Endothelial cell (in vitro differentiated cells): Measurements from ENCODE around the gene CTNNA2. TPM values are rescaled to one million over a fixed set of nuclear protein-coding genes. Genes with fewer than 3 reads are reported as not detected.

Experiments used
- DNase-seq: peaks from one replicate; pipeline ENCODE4 v3.0.0; 2021; ENCODE audit warnings: low spot score
- H3K27ac Mint-ChIP-seq: one replicate; pipeline ENCODE4 v1.8.0; 2021; ENCODE audit warnings: mixed read lengths, inconsistent platforms; ENCODE audit not compliant: unreplicated experiment
- H3K27me3 Mint-ChIP-seq: one replicate; pipeline ENCODE4 v1.8.0; 2021; ENCODE audit warnings: mild to moderate bottlenecking, moderate library complexity, mixed read lengths, inconsistent platforms; ENCODE audit not compliant: unreplicated experiment
- H3K36me3 Mint-ChIP-seq: one replicate; pipeline ENCODE4 v1.8.0; 2021; ENCODE audit warnings: mild to moderate bottlenecking, low read depth, mixed read lengths, inconsistent platforms; ENCODE audit not compliant: unreplicated experiment
- H3K4me1 Mint-ChIP-seq: one replicate; pipeline ENCODE4 v1.8.0; 2021; ENCODE audit warnings: mild to moderate bottlenecking, mixed read lengths, inconsistent platforms; ENCODE audit not compliant: unreplicated experiment
- H3K4me3 Mint-ChIP-seq: one replicate; pipeline ENCODE4 v1.8.0; 2021; ENCODE audit warnings: mild to moderate bottlenecking, mixed read lengths, inconsistent platforms; ENCODE audit not compliant: unreplicated experiment
- H3K9me3 Mint-ChIP-seq: one replicate; pipeline ENCODE4 v1.8.0; 2021; ENCODE audit warnings: mixed read lengths, inconsistent platforms; ENCODE audit not compliant: unreplicated experiment
- total RNA-seq: library from RNA; stranded (reverse); fragmentation: NEBNext Ultra II Directional; extraction: Animal tissue kit (Norgen Biotek cat#: 25700); gene quantifications from one replicate; pipeline ENCODE4 v1.2.1, GENCODE V29; 2021; ENCODE audit not compliant: unreplicated experiment
- TF ChIP-seq, protein P1 (sequence below): fragments of 200-600 bp; sonication (generic); IDR thresholded peaks from one replicate; pipeline ENCODE4 v1.5.0; 2021; ENCODE audit warnings: antibody characterized with exemption; ENCODE audit not compliant: unreplicated experiment

The CTNNA2 gene
- total RNA-seq, 1 donor from 2014 or later: 4.7 TPM

DNA sequence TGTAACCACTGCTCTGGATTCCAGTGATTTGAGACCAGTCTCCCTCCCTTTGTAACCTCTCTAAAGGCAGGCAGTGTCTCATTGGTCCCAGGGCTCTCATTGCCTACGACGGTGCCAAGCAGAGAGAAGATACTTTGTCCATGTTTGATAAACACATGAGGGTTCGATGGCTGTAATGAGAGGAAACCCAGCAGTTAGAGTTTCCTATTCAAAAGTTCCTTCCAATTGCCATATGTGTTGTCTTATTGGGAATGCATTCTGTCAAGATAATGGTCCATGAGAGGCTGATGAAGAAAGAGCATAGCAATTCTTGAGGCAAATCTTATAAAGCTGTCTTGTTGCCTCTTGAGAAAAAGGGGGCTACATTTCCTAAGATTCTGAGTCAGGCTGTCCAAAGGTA, 499.2 kb downstream of the CTNNA2 start:
- Mint-ChIP-seq H3K27ac (no peak overlapping the region), H3K4me3 (no peak overlapping the region), H3K36me3 (no peaks in the 10 kb centered on the region), H3K4me1 (no peaks in the 10 kb centered on the region), H3K9me3 (no peaks in the 10 kb centered on the region), H3K27me3 (no peaks in the 10 kb centered on the region)
- no peak for DNase-seq
- TF ChIP-seq, protein P1, sequence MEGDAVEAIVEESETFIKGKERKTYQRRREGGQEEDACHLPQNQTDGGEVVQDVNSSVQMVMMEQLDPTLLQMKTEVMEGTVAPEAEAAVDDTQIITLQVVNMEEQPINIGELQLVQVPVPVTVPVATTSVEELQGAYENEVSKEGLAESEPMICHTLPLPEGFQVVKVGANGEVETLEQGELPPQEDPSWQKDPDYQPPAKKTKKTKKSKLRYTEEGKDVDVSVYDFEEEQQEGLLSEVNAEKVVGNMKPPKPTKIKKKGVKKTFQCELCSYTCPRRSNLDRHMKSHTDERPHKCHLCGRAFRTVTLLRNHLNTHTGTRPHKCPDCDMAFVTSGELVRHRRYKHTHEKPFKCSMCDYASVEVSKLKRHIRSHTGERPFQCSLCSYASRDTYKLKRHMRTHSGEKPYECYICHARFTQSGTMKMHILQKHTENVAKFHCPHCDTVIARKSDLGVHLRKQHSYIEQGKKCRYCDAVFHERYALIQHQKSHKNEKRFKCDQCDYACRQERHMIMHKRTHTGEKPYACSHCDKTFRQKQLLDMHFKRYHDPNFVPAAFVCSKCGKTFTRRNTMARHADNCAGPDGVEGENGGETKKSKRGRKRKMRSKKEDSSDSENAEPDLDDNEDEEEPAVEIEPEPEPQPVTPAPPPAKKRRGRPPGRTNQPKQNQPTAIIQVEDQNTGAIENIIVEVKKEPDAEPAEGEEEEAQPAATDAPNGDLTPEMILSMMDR: no peak

DNA sequence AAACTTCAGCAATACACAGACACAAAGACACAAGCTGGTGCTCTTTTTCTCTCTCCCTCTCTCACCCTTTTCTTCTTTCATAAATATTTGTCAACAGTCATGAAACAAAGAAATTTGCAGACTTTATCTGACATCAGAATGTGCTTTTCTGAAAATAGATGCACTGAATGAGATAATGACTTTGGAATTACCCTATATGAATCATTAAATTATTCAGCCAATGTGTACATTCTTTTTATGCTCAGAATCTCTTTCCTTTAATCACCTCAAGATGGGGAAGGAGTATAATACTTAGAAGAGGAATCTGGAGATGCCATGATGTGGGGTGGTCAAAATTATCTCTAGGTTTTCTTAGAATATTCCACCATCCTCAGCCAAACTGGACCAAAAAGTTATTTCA, 501.8 kb downstream of the CTNNA2 start:
- TF ChIP-seq, protein P1: no peak
- DNase-seq: no peak
- H3K9me3 Mint-ChIP-seq: no peaks in the 10 kb centered on the region
- H3K27me3 Mint-ChIP-seq: no peaks in the 10 kb centered on the region
- no peaks in the 10 kb centered on the region for H3K36me3 Mint-ChIP-seq
- H3K4me1 Mint-ChIP-seq: no peaks in the 10 kb centered on the region
- no peak overlapping the region for H3K4me3 Mint-ChIP-seq
- no peak overlapping the region for H3K27ac Mint-ChIP-seq

DNA sequence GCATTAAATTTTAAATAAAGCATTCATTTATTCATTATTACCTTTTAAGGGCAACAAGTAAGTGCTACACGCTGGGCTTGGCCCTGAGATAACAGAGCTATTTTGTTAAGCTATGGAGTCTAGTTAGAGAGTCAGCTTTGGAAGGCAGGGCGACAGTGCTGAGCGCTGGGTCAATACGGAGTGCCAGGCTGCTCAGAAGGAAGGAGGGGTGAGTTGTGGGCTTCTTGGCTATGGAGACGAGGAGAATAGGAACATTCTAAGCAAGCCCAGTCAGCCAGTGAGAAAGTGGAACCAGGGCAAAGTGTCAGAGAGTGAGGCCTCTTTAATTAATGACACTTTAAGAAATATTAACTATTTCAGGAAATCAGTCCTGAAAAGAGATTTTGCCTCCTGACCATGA, 503.3 kb downstream of the CTNNA2 start:
- no peak for DNase-seq
- H3K27me3 Mint-ChIP-seq: no peaks in the 10 kb centered on the region
- H3K36me3 Mint-ChIP-seq: no peaks in the 10 kb centered on the region
- no peaks in the 10 kb centered on the region for H3K4me1 Mint-ChIP-seq
- no peak overlapping the region for H3K4me3 Mint-ChIP-seq
- H3K9me3 Mint-ChIP-seq: no peaks in the 10 kb centered on the region
- H3K27ac Mint-ChIP-seq: no peak overlapping the region
- TF ChIP-seq, protein P1: no peak

DNA sequence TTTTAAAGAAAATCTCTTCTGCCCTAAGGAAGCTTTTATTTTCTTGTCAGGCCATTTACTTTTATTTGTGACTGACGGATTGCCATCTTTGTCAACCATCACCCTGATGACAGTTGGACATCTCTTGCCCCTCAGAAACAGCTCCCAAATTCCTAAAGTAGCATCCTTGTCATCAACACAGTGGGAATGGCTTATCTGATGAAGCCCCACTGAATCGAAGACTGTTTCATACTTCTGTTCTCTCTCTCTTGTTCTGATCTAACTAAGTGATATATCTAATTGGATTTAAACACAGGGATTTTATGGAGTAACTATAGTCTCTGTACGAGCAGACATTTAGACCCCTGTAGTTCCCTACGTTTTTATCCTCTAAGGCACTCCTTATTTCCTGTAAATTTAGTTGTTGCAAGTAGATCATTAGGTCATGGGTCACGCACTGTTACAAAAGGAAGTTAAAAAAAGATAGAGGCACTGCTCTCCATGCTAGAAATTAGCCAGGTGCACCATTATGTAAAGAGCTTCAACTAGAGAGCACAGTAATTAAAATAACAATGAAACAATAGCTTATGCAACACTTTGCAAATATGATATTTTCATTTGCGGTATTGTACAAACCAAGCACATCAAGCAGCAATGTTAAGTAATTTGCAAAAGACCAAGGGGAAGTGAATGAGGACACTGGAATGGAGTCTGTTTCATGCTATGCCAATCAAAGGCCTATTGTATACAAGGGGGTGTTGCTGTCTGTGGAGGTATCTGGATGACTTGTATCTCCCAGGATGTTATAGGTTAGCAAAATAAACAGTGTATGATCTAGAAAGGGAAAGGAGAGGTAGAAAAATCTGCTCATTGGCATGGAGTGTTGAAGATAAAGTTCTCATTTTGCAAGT, 507.0 kb downstream of the CTNNA2 start:
- Mint-ChIP-seq H3K27me3 (no peaks in the 10 kb centered on the region), H3K27ac (no peak overlapping the region), H3K4me1 (no peaks in the 10 kb centered on the region), H3K9me3 (no peaks in the 10 kb centered on the region), H3K36me3 (no peaks in the 10 kb centered on the region), H3K4me3 (no peak overlapping the region)
- TF ChIP-seq, protein P1: no peak
- DNase-seq: no peak

DNA sequence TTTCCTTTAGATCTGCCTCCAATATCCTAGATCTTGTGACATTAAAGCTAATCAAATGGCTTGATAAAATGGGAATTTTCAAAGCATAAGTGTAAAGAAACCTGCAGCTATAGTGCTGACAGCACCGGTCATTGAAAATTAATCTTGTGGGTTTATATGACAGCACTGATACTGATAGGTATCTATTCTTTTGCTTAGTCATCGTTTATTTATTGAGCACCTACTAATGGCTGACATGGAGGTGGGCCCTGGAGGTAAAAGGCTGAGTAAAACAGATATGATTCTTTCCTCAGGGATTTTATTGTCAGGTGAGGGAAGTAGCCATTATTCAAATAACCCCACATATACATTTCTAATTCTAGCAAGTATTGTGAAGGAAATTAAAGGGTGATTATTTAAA, 509.2 kb downstream of the CTNNA2 start:
- no peak for DNase-seq
- H3K4me3 Mint-ChIP-seq: no peak overlapping the region
- no peaks in the 10 kb centered on the region for H3K4me1 Mint-ChIP-seq
- TF ChIP-seq, protein P1: no peak
- H3K9me3 Mint-ChIP-seq: no peaks in the 10 kb centered on the region
- H3K36me3 Mint-ChIP-seq: no peaks in the 10 kb centered on the region
- H3K27me3 Mint-ChIP-seq: no peaks in the 10 kb centered on the region
- no peak overlapping the region for H3K27ac Mint-ChIP-seq
